Activated naive CD8-positive, alpha-beta T cell treated with anti-CD3 and anti-CD28 coated beads, Interleukin-2, amount 50 U/mL, for 24 hours (primary cell): ENCODE measurements around the gene GRB2.

Source experiments
- ATAC-seq: fragments of 150-1000 bp; cut with Tn5 transposase; one replicate; pipeline ENCODE4 v1.10.0; 2021
- DNase-seq: peaks from one replicate; pipeline ENCODE4 v3.0.0; 2021
- H3K27ac Mint-ChIP-seq: one replicate; pipeline ENCODE4 v1.8.0; 2021; ENCODE audit warnings: mild to moderate bottlenecking, mixed read lengths
- H3K27me3 Mint-ChIP-seq: one replicate; pipeline ENCODE4 v1.8.0; 2021; ENCODE audit warnings: mixed read lengths
- H3K36me3 Mint-ChIP-seq: one replicate; pipeline ENCODE4 v1.8.0; 2021; ENCODE audit warnings: low read depth, mixed read lengths
- H3K4me1 Mint-ChIP-seq: one replicate; pipeline ENCODE4 v1.8.0; 2021; ENCODE audit warnings: mixed read lengths
- H3K4me3 Mint-ChIP-seq: one replicate; pipeline ENCODE4 v1.8.0; 2021; ENCODE audit warnings: mild to moderate bottlenecking, moderate library complexity, mixed read lengths
- H3K9me3 Mint-ChIP-seq: one replicate; pipeline ENCODE4 v1.8.0; 2021; ENCODE audit warnings: mixed read lengths

GRB2 gene

GRCh38 chr17:75341784-75342486 lies 63.5 kb downstream of the GRB2 start:
- Mint-ChIP-seq H3K27ac (peak overlapping the region; percentile 46), H3K4me1 (peaks cover 92% of the 10 kb centered on the region), H3K4me3 (no peak overlapping the region), H3K9me3 (no peaks in the 10 kb centered on the region), H3K36me3 (peaks cover 9% of the 10 kb centered on the region), H3K27me3 (no peaks in the 10 kb centered on the region)
- ATAC-seq (no peak), DNase-seq (no peak)

- H3K27me3 Mint-ChIP-seq = no peaks in the 10 kb centered on the region
- no peak for DNase-seq
- no peaks in the 10 kb centered on the region for H3K9me3 Mint-ChIP-seq
- peaks cover 92% of the 10 kb centered on the region for H3K4me1 Mint-ChIP-seq
- peak overlapping the region; percentile 74 for H3K27ac Mint-ChIP-seq
- H3K36me3 Mint-ChIP-seq = peaks cover 9% of the 10 kb centered on the region
- ATAC-seq = no peak
- H3K4me3 Mint-ChIP-seq = no peak overlapping the region
Observed at GRCh38 chr17:75340631-75341030, 64.8 kb downstream of the GRB2 start.

GRCh38 chr17:75339971-75340370 lies 65.5 kb downstream of the GRB2 start:
- H3K36me3 Mint-ChIP-seq = peaks cover 9% of the 10 kb centered on the region
- DNase-seq (no peak), ATAC-seq (no peak)
- H3K27me3 Mint-ChIP-seq = no peaks in the 10 kb centered on the region
- peaks cover 92% of the 10 kb centered on the region for H3K4me1 Mint-ChIP-seq
- H3K9me3 Mint-ChIP-seq = no peaks in the 10 kb centered on the region
- peak overlapping the region; percentile 9 for H3K4me3 Mint-ChIP-seq
- no peak overlapping the region for H3K27ac Mint-ChIP-seq

GRCh38 chr17:75338335-75338734 lies 67.1 kb downstream of the GRB2 start:
- Mint-ChIP-seq H3K27me3 (no peaks in the 10 kb centered on the region), H3K4me3 (peak overlapping the region; percentile 62), H3K27ac (peak overlapping the region; percentile 84), H3K9me3 (no peaks in the 10 kb centered on the region), H3K4me1 (peaks cover 87% of the 10 kb centered on the region), H3K36me3 (peaks cover 9% of the 10 kb centered on the region)
- DNase-seq (no peak), ATAC-seq (peak; percentile 44)

- DNase-seq = no peak
- Mint-ChIP-seq H3K27ac (peak overlapping the region; percentile 32), H3K9me3 (no peaks in the 10 kb centered on the region), H3K4me1 (peaks cover 79% of the 10 kb centered on the region), H3K4me3 (no peak overlapping the region), H3K27me3 (no peaks in the 10 kb centered on the region), H3K36me3 (peaks cover 17% of the 10 kb centered on the region)
- ATAC-seq = no peak
Observed at GRCh38 chr17:75335315-75335714, 70.2 kb downstream of the GRB2 start.

GRCh38 chr17:75334723-75335122 lies 70.8 kb downstream of the GRB2 start:
- Mint-ChIP-seq H3K27me3 (no peaks in the 10 kb centered on the region), H3K4me1 (peaks cover 74% of the 10 kb centered on the region), H3K4me3 (no peak overlapping the region), H3K9me3 (no peaks in the 10 kb centered on the region), H3K27ac (peak overlapping the region; percentile 32), H3K36me3 (peaks cover 14% of the 10 kb centered on the region)
- ATAC-seq (no peak), DNase-seq (no peak)

- H3K4me3 Mint-ChIP-seq = no peak overlapping the region
- peaks cover 14% of the 10 kb centered on the region for H3K36me3 Mint-ChIP-seq
- H3K9me3 Mint-ChIP-seq = no peaks in the 10 kb centered on the region
- DNase-seq (no peak), ATAC-seq (no peak)
- H3K4me1 Mint-ChIP-seq = peaks cover 59% of the 10 kb centered on the region
- H3K27me3 Mint-ChIP-seq = no peaks in the 10 kb centered on the region
- no peak overlapping the region for H3K27ac Mint-ChIP-seq
Observed at GRCh38 chr17:75331671-75332070, 73.8 kb downstream of the GRB2 start.

- no peak overlapping the region for H3K27ac Mint-ChIP-seq
- ATAC-seq (no peak), DNase-seq (no peak)
- H3K36me3 Mint-ChIP-seq = peaks cover 30% of the 10 kb centered on the region
- H3K4me3 Mint-ChIP-seq = no peak overlapping the region
- no peaks in the 10 kb centered on the region for H3K9me3 Mint-ChIP-seq
- peaks cover 47% of the 10 kb centered on the region for H3K4me1 Mint-ChIP-seq
- no peaks in the 10 kb centered on the region for H3K27me3 Mint-ChIP-seq
Observed at GRCh38 chr17:75327757-75328156, 77.7 kb downstream of the GRB2 start.

GRCh38 chr17:75326226-75326848 lies 79.1 kb downstream of the GRB2 start:
- Mint-ChIP-seq H3K27me3 (no peaks in the 10 kb centered on the region), H3K4me1 (peaks cover 34% of the 10 kb centered on the region), H3K4me3 (no peak overlapping the region), H3K27ac (peak overlapping the region; percentile 74), H3K9me3 (no peaks in the 10 kb centered on the region), H3K36me3 (peaks cover 31% of the 10 kb centered on the region)
- DNase-seq = no peak
- no peak for ATAC-seq

GRCh38 chr17:75325827-75326225 lies 79.7 kb downstream of the GRB2 start:
- no peaks in the 10 kb centered on the region for H3K27me3 Mint-ChIP-seq
- H3K36me3 Mint-ChIP-seq = peaks cover 29% of the 10 kb centered on the region
- DNase-seq (no peak), ATAC-seq (no peak)
- no peaks in the 10 kb centered on the region for H3K9me3 Mint-ChIP-seq
- no peak overlapping the region for H3K4me3 Mint-ChIP-seq
- H3K4me1 Mint-ChIP-seq = peaks cover 31% of the 10 kb centered on the region
- H3K27ac Mint-ChIP-seq = peak overlapping the region; percentile 74

- H3K36me3 Mint-ChIP-seq = peaks cover 32% of the 10 kb centered on the region
- no peak for DNase-seq
- peaks cover 30% of the 10 kb centered on the region for H3K4me1 Mint-ChIP-seq
- H3K4me3 Mint-ChIP-seq = no peak overlapping the region
- H3K27me3 Mint-ChIP-seq = no peaks in the 10 kb centered on the region
- peak overlapping the region; percentile 74 for H3K27ac Mint-ChIP-seq
- ATAC-seq = no peak
- H3K9me3 Mint-ChIP-seq = no peaks in the 10 kb centered on the region
Observed at GRCh38 chr17:75325348-75325747, 80.1 kb downstream of the GRB2 start.

- DNase-seq (no peak), ATAC-seq (no peak)
- Mint-ChIP-seq H3K27ac (no peak overlapping the region), H3K4me1 (peaks cover 26% of the 10 kb centered on the region), H3K4me3 (no peak overlapping the region), H3K9me3 (no peaks in the 10 kb centered on the region), H3K27me3 (no peaks in the 10 kb centered on the region), H3K36me3 (peaks cover 41% of the 10 kb centered on the region)
Observed at GRCh38 chr17:75321506-75321905, 84.0 kb downstream of the GRB2 start.

GRCh38 chr17:75319904-75320691 lies 85.4 kb downstream of the GRB2 start:
- ATAC-seq (no peak), DNase-seq (no peak)
- peaks cover 29% of the 10 kb centered on the region for H3K4me1 Mint-ChIP-seq
- H3K27me3 Mint-ChIP-seq = no peaks in the 10 kb centered on the region
- H3K27ac Mint-ChIP-seq = no peak overlapping the region
- H3K9me3 Mint-ChIP-seq = no peaks in the 10 kb centered on the region
- H3K4me3 Mint-ChIP-seq = no peak overlapping the region
- peaks cover 35% of the 10 kb centered on the region for H3K36me3 Mint-ChIP-seq

GRCh38 chr17:75318615-75319222 lies 86.8 kb downstream of the GRB2 start:
- no peak overlapping the region for H3K27ac Mint-ChIP-seq
- DNase-seq (no peak), ATAC-seq (no peak)
- no peak overlapping the region for H3K4me3 Mint-ChIP-seq
- peaks cover 40% of the 10 kb centered on the region for H3K4me1 Mint-ChIP-seq
- no peaks in the 10 kb centered on the region for H3K9me3 Mint-ChIP-seq
- H3K36me3 Mint-ChIP-seq = peaks cover 32% of the 10 kb centered on the region
- H3K27me3 Mint-ChIP-seq = no peaks in the 10 kb centered on the region
